PC-3 (cell line): ENCODE results near the gene ALPG.

Experiments used
- CTCF ChIP-seq: fragments of 300-600 bp; sonication (generic); conservative IDR thresholded peaks from 2 replicates; pipeline ENCODE4 v1.5.1; 2017; ENCODE audit warnings: antibody characterized with exemption, low read depth, mild to moderate bottlenecking, low read length
- EZH2 ChIP-seq: fragments of 300-600 bp; sonication (generic); IDR thresholded peaks from one replicate; pipeline ENCODE4 v1.6.1; 2017; ENCODE audit warnings: antibody characterized with exemption, mild to moderate bottlenecking, low read length; ENCODE audit not compliant: unreplicated experiment
- EZH2phosphoT487 ChIP-seq: fragments of 300-600 bp; sonication (generic); IDR thresholded peaks from 2 replicates; pipeline ENCODE4 v1.6.1; 2018; ENCODE audit warnings: mild to moderate bottlenecking, antibody characterized with exemption, low read length, borderline replicate concordance

- TF ChIP-seq CTCF = no peak
- no peak for TF ChIP-seq EZH2phosphoT487
- TF ChIP-seq EZH2 = no peak
These were observed 12.0 kb downstream of the ALPG start for GRCh38 chr2:232418466-232419244.
